Stimulated activated CD8-positive, alpha-beta memory T cell treated with anti-CD3 and anti-CD28 coated beads, Interleukin-15, amount 100 ng/mL, for 1 hour (primary cell): ENCODE results near the gene BTBD16.

Source experiments
- DNase-seq: peaks from one replicate; pipeline ENCODE4 v3.0.0-alpha.2; 2020; ENCODE audit warnings: low read depth

Gene BTBD16

DNA sequence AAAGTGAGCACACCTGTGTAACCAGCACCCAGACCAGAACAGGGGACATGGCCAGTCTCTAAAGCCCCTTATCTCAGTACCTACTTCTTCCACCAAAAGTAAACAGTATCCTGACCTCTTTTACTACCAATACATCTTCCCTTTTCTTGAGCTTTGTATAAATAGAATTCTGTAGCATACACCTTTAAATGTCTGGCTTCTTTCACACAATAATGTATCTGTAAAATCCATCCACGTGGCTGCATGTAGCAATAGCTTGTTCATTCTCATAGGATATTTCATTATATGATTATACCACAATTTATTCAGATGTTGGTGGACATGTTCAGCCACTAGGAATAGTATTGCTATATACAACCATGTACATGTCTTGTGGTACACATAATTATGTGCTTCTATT lies 40.6 kb downstream of the BTBD16 start:
- no peak for DNase-seq

DNA sequence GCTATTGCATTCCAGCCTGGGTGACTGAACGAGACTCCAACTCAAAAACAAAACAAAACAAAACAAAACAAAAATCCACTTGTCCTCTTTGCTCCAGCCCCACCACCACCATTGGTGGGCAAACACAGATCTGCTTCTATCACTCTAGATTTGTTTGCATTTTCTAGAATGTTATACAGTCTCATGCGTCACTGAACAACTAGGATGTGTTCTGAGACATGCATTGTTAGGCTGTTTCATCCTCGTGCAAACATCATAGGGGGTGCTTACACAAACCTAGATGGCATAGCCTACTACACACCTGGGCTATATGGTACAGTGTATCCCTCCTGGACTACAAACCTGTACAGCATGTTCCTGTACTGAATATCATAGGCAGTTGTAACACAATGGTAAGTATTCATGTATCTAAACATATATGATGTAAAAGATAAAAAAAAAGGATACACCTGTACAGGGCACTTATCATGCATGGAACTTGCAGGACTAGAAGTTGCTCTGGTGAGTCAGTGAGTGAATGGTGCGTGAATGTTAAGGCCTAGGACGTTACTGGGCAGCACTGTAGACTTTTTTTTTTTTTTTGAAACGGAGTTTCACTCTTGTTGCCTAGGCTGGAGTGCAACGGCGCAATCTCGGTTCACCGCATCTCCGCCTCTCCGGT lies 45.3 kb downstream of the BTBD16 start:
- DNase-seq: no peak

DNA sequence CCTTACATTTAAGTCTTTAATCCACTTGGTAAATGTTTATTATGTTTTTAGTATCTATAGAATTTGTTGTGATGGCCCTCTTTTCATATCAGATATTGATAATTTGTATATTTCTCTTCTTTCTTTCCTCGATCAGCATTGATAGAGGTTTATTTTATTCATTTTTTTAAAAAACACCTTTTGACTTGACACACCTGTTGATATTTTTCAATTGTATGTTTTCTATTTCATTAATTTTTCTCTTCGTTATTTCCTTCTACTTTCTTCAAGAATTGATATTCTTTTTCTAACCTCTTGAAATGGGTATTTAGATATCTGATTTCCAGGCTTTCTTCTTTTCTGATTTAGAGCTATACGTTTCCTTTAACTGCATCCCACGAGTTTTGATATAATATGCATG lies 50.9 kb downstream of the BTBD16 start:
- DNase-seq: no peak

DNA sequence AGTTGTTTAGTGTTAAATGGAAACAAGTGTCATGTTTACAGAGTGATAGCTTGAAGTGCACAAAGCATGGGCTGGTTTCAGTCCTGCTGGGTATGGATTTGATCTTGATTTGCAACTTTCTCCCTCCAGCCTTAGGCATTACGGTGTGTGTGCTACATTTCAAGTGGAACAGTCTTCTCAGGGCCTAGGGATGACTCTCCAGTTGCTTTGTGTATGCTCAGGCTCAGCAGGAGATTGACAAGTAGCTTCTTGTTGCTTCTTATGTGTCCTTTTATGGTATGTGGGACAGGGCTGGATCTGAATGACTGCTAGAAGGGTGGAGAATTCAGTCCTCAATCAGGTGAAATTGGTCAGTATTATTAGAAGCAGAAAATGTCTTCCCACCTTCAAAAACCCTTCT lies 52.1 kb downstream of the BTBD16 start:
- DNase-seq: no peak

DNA sequence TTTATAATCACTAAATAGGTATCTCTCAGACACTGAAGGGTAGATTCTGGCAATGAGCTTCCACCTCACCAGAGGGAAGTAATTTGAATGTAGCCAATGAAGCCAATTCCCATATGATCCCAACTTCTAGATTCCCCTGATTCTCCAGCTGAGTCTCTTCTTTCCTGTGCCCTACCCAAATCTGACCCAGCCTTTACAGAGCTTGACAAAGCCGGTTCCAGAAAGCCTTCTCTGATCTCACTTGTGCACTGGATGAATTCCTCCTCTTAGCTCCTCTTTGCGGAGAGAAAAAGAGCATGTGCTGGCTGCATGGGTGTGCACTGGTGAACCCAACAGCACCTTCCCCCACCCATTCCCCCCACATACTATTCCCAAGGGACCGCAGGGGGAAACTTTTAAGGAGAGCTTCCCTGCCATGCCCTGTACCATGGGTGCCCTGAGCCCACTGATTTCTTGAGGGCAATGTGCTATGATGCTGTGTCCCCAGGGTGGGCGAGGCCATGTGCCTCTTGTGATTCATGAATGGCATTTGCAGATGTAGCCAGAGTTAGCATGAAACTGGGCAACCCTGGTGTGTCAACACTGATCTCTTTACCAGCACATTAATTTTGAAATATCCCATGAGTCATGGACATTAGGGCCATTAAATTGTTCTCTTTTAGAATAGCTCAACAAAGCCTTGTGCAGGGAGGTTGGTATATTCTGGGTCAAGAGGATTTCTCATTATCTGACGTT lies 53.0 kb downstream of the BTBD16 start:
- DNase-seq: no peak

DNA sequence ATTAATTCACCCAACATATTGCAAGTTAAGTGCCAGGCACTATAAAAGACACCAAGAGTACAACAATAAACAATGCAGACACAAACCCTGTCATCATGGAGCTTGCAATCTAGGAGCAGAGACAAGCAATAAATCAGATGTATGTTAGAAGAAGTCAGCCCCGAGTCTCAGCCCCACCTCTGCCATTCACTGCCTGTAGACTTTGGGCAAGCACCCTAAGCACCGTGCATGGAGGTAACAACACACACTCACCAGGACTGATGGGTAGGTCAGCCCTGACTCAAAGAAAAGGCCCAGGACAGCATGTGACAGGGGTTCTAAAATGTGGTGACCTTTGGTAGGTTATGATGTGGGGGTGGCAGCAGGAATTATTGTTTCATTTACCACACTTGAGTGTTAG lies 54.1 kb downstream of the BTBD16 start:
- DNase-seq: no peak

DNA sequence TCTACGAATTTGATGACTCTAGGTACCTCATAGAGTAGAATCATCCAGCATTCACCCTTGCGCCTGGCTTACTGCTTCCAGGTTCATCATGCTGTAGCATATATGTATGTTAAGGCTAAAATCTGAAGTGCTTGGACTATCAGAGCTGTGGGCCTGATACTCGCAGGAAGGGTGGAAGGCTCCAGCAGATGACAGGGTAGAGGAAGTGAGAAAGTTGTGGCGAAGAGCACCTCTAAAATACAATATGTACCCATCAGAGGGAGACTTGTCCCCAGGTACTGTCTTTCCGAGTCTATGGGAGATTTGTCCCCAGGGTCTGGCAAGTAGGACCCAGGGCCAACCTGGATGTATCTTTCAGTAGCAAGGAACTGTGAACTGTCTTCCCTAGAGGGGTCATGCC lies 55.3 kb downstream of the BTBD16 start:
- no peak for DNase-seq

DNA sequence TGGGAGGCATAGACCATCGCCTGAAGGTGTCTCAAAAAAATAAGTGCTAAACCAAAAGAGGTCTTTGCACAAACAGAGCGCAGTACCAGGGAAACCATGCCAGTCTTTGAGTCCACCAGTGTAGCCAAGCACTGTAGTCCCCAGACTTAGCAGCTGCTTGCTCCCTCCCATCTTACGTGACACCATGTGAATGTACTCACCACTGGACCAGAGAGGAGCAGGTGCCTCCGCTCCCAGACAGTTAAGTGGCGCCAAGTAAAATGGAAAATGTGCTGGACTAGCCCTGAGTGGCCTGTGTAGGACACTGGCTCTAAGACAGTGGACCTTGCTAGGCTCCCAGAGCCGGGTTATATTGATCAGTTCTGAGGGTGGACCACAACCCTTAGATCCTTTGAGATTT lies 55.7 kb downstream of the BTBD16 start:
- DNase-seq: no peak

DNA sequence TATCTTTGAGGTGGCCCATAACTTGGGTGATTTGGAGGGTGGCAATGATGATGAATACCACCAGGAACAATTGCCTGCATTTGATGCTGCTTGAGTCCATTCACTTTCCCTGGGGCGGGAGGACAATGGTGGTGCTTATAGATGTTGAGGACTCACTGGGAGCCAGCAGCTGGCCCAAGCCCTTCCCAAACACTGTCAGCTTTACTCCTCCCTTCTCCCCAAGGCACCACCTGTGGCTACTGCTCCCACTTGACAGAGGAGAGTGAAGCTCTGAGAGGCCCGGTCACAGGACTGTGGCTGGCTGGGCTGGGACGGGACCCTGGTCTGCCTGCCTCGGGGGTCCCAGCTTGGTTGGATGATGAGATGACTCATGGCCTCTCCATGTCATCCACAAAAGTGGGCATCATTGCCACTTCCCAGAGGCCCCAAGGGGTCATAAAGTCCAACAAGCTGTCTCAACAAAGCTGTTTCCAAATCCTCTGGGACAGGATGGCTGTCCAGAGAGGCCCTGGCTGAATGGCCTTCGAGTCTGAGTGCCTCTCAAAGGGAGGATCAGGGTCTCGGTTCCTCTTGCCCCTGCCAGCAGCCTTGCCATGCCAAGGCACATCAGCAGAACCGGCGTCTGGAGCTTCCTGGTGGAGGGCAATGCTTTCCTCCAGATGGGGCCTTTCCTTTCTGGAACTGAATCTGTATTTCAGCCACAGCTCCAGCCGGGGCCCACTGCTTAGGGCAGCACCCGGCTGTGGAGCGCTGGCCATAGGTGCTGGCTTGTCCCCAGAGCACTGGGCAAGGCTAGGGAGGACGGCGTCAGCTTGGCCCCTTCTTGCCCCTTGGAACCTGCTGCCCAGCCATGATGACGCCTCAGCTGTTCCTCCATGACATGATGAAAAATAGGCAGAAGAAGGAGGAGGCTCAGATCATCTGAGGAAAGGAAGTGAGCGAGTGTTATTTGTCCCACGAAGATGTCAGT lies 56.4 kb downstream of the BTBD16 start:
- DNase-seq: no peak

DNA sequence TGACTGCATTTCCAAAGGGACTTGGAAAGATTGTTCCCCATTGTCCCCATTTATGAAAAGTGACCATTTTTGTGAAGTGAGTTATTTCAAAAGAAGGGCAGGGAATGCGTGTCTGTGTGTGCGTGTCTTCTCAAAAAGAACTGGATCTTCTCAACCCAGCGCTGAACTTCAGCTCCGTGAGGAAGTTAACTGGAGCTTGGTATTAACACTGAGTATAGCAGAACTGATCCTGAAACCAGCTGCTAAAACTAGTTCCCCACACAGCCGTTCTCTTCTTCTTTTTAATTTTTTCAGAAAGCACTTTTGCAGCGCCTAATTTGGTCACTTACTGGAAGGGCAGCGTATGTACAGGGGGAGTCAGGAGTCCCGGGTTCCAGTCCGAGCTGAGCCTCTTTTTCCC lies 57.6 kb downstream of the BTBD16 start:
- no peak for DNase-seq

DNA sequence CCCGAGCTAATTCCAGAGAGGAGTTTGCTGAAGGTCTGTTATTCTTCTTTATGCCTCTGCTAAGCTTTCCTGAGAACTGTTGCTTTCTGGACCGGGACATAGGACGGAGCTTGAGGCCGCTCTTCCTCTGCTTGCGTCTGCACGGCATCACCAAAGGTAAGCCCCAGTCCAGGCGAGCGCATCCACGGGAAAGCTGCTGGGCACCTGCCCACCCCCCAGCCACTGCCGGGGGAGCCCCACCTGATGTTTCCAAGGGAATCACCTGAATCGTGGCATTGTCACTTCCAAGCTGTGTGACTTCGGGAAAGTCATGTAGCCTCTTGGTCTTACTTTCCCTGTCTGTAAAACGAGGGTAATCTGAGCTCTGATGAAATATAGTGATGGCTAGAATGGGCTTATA lies 58.3 kb downstream of the BTBD16 start:
- no peak for DNase-seq

DNA sequence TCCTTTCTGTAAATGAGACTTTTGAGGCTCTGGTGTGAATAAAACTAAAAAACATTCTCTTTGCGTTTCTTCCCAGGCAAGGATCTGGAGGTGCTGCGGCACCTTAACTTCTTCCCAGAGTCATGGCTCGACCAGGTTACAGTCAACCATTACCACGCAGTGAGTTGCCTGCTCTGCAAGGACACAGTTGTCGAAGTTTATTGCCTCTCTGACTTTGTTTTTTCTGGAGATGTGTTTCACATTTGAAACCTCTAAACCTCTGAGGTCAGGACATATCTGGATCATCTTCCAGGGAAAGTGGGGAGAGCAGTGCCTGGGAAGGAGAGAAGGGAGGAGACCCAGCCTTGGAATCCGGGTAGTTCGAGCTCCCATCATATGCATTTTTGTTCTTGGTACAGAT lies 60.0 kb downstream of the BTBD16 start:
- no peak for DNase-seq

DNA sequence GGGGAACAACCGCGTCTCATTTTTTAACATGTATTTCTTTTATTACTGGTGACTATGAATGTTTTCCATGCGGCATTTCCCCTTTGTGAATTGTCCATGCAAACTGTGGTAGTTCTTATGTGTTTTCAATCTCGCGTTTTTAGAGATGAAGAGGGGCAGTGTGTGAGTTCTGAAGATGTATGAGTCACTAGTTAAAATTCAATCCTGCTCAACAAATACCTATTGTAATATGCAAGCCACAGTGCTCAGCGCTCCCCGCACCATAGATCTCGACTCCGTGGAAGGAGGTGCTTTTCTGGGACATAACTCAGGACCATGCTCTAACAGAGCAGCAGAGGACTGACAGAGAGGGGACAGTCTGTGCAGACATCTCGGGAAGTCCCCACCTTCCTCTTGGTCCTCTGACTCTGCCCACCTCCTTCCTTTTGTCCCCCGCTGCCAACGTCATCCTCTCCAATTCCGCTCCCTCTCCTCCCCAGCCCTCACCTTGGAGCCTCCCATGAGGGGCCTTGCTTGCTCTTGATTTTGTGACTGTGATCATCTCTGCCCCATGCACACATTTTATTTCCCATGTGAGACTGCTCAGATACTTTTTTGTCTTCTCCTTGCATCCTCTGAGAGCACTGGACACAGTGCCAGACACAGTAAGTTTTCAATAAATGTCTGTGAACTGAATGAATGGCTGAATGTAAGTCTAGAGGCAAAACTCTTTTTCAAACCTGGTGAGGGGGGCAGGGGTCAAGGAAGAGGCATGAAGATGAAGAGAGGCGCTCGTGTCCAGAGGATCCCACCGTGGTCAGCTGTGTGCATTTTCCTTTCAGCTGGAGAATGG lies 60.7 kb downstream of the BTBD16 start:
- no peak for DNase-seq

DNA sequence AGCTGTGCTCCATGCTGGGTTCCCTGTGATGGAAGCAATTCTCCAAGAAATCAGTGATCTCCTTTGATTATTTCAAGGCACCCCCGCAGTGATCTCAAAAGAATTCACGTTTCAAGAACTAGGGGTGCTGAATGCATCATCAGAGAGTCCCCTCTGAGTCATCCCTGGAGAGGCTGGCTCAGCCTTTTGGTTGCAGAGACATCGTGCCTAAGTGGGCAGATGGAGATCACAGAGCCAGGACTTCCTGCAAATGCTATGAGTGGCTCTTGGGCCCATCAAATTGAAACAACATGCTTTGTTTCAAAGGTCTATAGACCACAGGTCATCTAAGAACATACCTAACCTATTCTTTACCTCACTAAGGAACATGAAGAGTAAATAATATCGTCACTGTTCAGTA lies 61.9 kb downstream of the BTBD16 start:
- DNase-seq: no peak

DNA sequence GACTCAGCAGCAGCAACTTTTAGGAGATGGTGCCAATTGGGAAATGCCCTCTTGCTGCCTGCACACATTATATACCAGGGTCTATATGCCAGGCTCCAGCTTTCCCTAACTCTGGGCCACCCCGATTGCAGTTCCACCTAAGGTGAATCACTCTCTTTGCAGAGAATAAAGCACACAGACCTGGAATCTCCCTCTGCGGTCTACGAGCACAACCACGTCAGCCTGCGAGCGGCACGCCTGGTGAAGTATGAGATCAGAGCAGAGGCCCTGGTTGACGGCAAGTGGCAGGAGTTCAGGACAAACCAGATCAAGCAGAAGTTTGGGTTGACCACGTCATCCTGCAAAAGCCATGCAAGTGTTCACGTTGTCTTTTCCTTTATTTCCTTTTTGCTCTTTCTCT lies 65.2 kb downstream of the BTBD16 start:
- no peak for DNase-seq

DNA sequence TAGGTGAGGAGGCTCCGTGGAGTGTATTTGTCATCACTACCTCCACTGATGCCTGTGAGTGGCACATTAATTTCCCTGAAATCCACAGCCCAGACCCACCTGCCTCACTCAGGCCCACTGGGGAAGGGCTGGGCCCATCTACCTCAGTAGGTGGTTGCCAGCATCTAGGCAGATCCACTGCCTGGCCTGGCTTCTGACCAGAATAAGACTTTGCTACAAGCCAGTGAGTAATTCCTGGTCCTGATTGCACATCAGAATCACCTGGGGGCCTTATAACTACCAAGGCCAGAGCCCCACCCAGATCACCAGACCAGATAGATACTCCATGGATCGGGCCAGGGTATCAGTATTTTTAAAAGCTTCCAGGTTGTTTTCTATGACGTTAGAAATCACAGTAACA lies 65.9 kb downstream of the BTBD16 start:
- DNase-seq: no peak

DNA sequence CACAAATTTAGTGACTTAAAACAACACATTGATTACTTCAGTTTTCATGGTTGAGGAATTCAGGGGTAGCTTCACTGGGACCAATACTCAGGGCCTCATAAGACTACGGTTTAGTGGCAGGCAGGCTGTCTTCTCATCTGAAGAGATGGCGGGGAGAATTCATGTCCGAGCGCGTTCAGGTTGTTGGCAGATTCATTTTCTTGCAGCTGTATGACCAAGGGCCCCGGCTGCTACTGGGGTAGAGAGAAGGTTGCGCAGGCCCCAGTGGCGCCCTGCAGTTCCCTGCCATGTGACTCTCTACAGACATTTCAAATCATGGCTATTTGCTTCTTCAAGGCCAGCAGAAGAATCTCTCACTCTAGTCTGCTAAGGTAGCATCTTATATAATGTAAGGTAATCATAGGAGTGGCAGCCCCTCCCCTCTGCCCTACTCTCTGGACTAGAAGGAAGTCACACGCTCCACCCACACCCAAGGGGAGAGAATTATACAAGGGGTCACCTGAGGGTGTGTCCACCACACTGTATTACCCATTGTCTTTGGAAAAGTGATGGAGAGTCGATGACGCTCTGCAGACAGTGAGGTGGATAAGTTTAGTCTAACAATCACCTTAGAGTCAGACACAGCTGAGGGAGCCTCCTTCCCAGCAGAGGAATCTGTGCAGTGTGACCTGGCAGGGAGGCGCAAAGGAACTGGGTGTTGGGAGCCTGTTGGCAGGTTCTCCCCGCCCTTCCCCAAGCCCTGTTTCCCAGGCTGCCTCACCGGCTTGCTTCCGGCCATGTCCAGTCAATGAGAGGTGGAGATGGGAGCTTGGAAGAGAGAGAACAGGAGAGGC lies 67.7 kb downstream of the BTBD16 start:
- no peak for DNase-seq

DNA sequence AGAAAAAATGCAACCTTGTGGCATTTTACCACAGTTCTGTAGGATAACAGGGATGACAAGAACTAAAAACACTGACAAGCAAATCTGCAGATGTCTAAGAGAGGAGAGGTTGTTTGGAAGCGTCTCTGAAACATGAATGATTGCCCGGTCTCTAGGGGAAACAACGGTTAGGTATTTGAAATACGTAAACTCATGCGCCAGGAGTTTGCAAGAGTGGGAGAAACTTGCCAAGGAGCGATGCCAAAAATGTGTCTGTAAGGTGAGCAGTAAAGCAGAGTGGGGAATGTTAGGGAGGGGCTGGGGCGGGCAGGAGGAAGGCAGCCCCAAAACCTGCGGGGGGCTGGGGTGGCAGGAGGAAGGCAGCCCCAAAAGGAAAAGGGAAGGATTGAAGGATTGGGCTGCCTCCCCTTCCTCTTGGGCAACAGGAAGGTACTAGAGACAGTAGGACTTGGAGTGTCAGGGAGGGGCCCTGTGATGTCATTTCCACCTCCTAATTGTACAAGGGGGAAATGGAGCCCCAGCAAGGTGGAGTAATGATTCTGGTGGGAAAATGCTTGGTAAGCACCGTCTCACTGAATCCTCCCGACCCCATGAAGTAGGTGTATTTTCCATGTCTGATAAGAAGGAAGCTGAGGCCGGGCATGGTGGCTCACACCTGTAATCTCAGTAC lies 70.2 kb downstream of the BTBD16 start:
- DNase-seq: no peak

DNA sequence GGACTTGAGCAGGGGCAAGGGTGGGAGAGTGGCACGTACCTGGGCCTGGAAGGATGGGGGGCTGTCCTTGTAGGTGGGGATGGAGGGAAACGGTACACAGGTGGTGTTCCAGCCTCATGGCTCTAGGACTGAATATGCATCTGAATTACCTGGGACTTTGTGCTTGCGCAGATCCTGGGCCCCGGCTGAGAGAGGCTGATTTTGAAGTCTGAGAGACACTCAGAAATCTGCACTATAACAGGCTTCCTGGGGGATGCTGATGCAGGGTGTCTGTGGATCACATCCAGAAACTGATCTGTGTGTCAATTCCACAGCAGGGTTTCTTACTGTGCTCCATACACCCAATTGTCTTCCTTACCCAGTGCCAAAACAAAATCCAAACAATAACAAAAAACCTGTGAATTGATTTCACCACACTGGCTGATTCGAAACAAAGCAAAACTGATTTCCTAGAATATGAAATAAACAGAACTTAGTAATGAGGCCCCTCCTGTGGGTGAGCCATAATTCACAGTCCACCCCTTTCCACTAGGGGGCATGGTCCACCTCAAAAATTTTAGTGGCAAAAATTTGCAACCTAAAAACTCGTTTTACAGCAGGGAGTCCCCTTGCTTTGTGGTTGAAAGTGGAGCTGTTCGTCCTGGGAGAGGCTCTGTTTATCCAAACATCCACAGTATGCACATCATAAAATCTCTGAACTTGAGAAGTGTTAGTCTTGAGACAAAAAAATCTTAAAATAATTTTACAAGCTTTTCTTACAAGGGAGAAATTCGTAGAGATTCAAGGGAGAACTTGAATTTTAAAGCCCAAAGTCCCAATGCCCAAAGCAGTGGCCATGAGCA lies 71.4 kb downstream of the BTBD16 start:
- peak; percentile 51 for DNase-seq
